Activated T-cell treated with anti-CD3 and anti-CD28 coated beads, Interleukin-2, amount 50 U/mL, for 72 hours (primary cell): Measurements from ENCODE around the gene CTNNA3. TPM values are rescaled to one million over a fixed set of nuclear protein-coding genes. Genes with fewer than 3 reads are reported as not detected.

Experiments used
- ATAC-seq, 2 donors: fragments of 150-1000 bp; cut with Tn5 transposase; replicated peaks in 1 of 2; 2 replicates each; pipeline ENCODE4 v1.10.0; 2021; ENCODE audit warnings: moderate library complexity in 2 of 2, mild to moderate bottlenecking in 1 of 2
- DNase-seq, 2 donors: peaks; one replicate each; pipeline ENCODE4 v3.0.0; 2021 to 2022; ENCODE audit warnings: mixed read lengths in 1 of 2
- H3K27ac Mint-ChIP-seq: one replicate; pipeline ENCODE4 v1.8.0; 2022; ENCODE audit warnings: mild to moderate bottlenecking, moderate library complexity, mixed read lengths
- H3K27me3 Mint-ChIP-seq: one replicate; pipeline ENCODE4 v1.8.0; 2022; ENCODE audit warnings: low read depth, mixed read lengths
- H3K36me3 Mint-ChIP-seq, 2 donors: one replicate each; pipeline ENCODE4 v1.8.0; 2022; ENCODE audit warnings: mixed read lengths in 2 of 2, mild to moderate bottlenecking in 1 of 2; ENCODE audit not compliant: insufficient read depth in 2 of 2
- H3K4me1 Mint-ChIP-seq: one replicate; pipeline ENCODE4 v1.8.0; 2022; ENCODE audit warnings: low read depth, mixed read lengths
- H3K4me3 Mint-ChIP-seq, 2 donors: one replicate each; pipeline ENCODE4 v1.8.0; 2022; ENCODE audit warnings: mild to moderate bottlenecking in 2 of 2, mixed read lengths in 2 of 2, moderate library complexity in 2 of 2
- H3K9me3 Mint-ChIP-seq, 2 donors: one replicate each; pipeline ENCODE4 v1.8.0; 2022; ENCODE audit warnings: mixed read lengths in 2 of 2
- total RNA-seq, 2 donors: library from RNA; stranded (reverse); gene quantifications; one replicate each; pipeline ENCODE4 v1.2.3, GENCODE V29; 2022

CTNNA3 gene
- total RNA-seq, 2 donors from 2014 or later, result 0.25 to 0.74 TPM

DNA sequence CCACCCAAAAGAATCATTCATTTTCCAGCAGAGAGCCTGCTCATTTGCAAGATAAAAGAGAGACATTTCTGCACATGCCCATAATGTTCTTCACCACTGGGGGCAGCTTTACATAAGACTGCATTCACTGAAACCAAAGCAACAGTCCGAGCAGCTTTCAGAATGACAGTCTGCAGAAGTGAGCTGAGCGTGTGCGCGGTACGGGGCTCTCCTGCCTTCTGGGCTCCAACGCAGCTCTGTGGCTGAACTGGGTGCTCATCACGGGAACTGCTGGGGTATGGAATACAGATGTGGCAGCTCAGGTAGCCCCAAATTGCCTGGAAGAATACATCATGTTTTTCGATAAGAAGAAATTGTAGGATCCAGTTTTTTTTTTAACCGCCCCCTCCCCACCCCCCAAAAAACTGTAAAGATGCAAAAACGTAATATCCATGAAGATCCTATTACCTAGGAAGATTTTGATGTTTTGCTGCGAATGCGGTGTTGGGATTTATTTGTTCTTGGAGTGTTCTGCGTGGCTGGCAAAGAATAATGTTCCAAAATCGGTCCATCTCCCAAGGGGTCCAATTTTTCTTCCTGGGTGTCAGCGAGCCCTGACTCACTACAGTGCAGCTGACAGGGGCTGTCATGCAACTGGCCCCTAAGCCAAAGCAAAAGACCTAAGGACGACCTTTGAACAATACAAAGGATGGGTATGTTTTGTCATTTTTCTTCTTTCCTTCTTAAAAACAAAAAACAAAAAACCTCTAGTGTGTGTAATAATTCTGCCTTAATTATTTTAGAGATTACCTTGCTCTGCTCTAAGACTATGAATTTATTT lies 769.9 kb downstream of the CTNNA3 start, which contains the start of gene LRRTM3:
Gene LRRTM3 (plus strand): TSS at position 141 of the 820 bp plus-strand sequence.
- H3K4me3 Mint-ChIP-seq, result no peak within 1 kb of the TSS
- no peaks in the 10 kb centered on the region for H3K4me1 Mint-ChIP-seq
- no peak within 1 kb of the TSS for H3K27ac Mint-ChIP-seq
- ATAC-seq (peak; percentile 87 to 94), DNase-seq (peak; percentile 18 to 34)
- H3K9me3 Mint-ChIP-seq, result no peaks in the 10 kb centered on the region
- H3K36me3 Mint-ChIP-seq, result no peaks in the 10 kb centered on the region
- H3K27me3 Mint-ChIP-seq, result peaks cover 42% of the 10 kb centered on the region

DNA sequence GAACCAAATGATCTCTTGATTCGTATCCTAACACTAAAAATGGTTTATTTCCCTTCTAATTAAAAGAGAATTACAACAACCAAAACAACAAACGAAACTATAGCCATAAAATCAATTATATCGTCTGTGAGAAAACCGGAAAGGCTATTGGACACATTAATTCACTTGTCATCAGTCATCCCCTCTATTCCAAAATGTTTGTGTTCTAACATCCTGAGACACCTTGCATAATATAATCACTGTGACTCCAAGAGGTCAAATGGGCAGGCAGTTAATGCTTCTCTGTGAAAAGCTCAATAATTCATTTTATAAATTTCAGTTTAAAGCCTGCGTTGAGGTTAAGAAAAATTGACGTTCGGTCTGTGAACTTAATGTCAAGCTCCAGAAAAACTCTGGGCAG lies 770.6 kb downstream of the CTNNA3 start:
- no peak for ATAC-seq
- no peaks in the 10 kb centered on the region for H3K4me1 Mint-ChIP-seq
- no peak overlapping the region for H3K4me3 Mint-ChIP-seq
- H3K27me3 Mint-ChIP-seq, result peaks cover 42% of the 10 kb centered on the region
- no peak for DNase-seq
- no peaks in the 10 kb centered on the region for H3K36me3 Mint-ChIP-seq
- H3K27ac Mint-ChIP-seq, result no peak overlapping the region
- H3K9me3 Mint-ChIP-seq, result peaks cover 0 to 2% of the 10 kb centered on the region in 2 donors

DNA sequence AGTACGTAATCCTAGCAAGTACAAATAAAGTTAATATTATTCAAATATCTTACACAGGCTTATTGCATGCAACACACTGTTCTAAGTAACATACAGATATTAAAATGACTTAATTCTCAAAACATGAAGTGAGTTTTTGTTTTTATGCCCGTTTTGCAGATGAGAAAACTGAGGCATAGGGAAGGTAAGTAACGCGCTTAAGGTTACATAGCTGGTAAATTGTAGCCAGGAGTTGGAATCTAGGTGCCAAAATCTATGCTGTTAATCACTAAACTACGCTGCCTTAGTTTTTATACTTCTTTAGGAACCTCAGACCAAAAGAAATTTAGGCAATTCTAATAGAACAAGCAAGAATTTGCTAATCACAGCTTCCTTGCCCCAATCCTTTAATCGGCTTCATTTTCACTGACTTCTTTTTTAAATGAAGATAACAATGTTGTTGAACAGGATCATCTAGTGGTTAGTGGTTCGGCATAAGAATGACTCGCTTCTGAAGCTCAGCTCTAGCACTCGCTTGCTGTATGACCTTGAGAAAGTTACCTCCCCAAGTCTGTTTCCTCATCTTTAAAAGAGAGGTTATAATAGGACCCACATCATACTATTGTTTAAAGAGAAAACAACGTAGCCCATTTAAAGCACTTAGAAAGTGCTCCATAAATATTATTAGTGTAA lies 771.2 kb downstream of the CTNNA3 start:
- no peaks in the 10 kb centered on the region for H3K36me3 Mint-ChIP-seq
- no peak for ATAC-seq
- H3K27me3 Mint-ChIP-seq, result peaks cover 40% of the 10 kb centered on the region
- H3K4me1 Mint-ChIP-seq, result no peaks in the 10 kb centered on the region
- H3K9me3 Mint-ChIP-seq, result peaks cover 0 to 2% of the 10 kb centered on the region in 2 donors
- H3K27ac Mint-ChIP-seq, result no peak overlapping the region
- DNase-seq, result no peak
- no peak overlapping the region for H3K4me3 Mint-ChIP-seq

DNA sequence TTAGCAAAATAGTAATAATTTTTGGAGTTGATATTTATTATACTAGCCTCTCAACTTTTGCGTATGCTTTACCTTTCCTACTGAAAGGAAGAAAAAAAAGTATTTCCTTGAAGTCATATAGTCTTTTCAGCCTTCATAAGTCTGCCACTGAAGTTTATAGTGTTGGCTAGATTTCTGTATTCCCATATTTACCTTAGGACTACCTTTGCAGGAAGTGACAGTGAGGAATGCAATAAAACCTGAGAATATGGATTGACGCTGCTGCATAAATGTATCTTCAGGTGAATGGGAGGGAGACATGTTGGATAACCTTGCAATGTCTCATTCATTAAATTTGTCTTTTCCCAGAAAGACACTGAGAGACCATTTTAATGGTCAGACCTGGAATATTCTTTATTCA lies 776.7 kb downstream of the CTNNA3 start:
- H3K36me3 Mint-ChIP-seq, result no peaks in the 10 kb centered on the region
- H3K27ac Mint-ChIP-seq, result no peak overlapping the region
- no peak for ATAC-seq
- no peak for DNase-seq
- H3K4me1 Mint-ChIP-seq, result no peaks in the 10 kb centered on the region
- no peaks in the 10 kb centered on the region for H3K27me3 Mint-ChIP-seq
- H3K9me3 Mint-ChIP-seq, result peaks cover 0 to 2% of the 10 kb centered on the region in 2 donors
- no peak overlapping the region for H3K4me3 Mint-ChIP-seq

DNA sequence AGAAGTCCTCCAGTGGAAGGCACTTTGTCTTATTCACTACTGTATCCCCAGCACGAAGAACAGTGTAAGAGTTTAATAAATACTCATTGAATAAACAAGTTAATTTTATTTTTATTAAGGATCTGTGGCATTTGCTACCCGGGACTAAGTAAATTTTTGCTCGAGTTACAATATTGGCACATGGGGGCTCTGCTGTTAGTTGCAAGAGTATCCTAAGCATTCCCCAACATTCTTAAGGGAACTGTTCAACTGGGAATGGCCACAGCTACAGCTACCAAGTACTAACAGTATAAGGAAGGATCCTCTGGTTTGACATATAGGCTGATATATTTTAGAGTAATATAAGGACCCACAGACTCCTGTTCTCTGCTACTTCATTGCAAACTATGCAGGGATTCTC lies 778.9 kb downstream of the CTNNA3 start:
- H3K4me1 Mint-ChIP-seq, result no peaks in the 10 kb centered on the region
- no peak overlapping the region for H3K4me3 Mint-ChIP-seq
- ATAC-seq (no peak), DNase-seq (no peak)
- H3K27me3 Mint-ChIP-seq, result no peaks in the 10 kb centered on the region
- peaks cover 2% of the 10 kb centered on the region in 2 donors for H3K9me3 Mint-ChIP-seq
- H3K36me3 Mint-ChIP-seq, result no peaks in the 10 kb centered on the region
- H3K27ac Mint-ChIP-seq, result no peak overlapping the region

DNA sequence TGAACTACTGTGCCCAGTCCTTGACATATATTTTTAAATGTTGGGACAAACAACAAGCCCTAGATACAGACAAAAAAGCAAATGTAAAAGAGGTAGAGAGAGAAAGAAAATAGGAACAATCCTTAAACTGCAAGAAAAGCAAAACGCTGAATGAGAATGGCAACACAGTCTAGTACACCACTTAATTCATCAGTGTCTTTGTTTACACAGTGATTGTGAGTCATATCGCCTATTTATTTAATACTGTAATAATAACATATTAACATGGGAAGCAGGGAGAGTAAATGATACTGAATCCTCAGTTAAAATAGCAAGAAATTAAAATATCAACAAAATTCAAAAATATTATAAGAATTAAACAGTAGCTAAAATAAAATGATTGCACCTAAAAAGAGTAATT lies 780.0 kb downstream of the CTNNA3 start:
- Mint-ChIP-seq H3K27ac (no peak overlapping the region), H3K27me3 (no peaks in the 10 kb centered on the region), H3K4me1 (no peaks in the 10 kb centered on the region), H3K4me3 (no peak overlapping the region), H3K9me3 (peaks cover 2% of the 10 kb centered on the region in 2 donors), H3K36me3 (no peaks in the 10 kb centered on the region)
- DNase-seq (no peak), ATAC-seq (no peak)

DNA sequence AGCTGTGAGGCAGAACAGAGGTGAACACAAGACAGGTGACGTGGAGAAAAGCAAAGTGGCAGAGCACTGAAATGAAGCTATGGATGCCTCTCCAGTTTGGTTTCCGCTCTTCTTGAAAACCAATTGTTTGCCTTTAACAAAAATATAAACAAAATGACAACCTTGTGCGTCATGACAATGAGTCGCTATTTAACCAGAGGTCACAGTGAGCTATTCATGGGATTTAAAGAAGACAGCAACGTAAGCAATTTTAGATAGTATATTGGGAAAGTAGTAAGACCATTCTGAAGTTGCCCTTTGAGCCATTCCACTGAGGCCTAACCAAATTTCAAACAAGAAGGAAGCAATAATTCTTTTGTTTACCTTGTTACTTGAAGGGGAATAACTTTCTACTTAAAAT lies 785.3 kb downstream of the CTNNA3 start:
- Mint-ChIP-seq H3K27ac (no peak overlapping the region), H3K4me3 (no peak overlapping the region), H3K9me3 (peaks cover 0 to 2% of the 10 kb centered on the region in 2 donors), H3K36me3 (no peaks in the 10 kb centered on the region), H3K4me1 (no peaks in the 10 kb centered on the region), H3K27me3 (no peaks in the 10 kb centered on the region)
- ATAC-seq, result no peak
- DNase-seq, result no peak

DNA sequence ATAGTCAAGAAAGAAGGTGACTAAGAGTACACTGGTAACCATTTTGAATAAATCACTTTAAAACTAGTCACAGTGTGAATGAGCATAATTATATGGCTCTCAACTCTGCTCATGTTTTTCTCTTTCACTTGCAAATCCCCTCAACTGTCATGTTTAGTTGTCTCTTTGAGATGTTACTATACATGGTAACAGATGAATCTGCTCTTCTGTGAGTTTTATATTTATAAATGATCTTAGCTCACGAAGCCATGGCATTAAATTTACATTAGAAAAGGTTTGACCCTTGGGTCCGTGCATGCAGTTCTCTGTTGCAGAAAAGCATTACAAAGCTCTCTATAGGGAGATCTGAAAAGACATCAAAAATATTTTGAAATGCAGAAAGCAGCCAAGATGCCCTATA lies 803.1 kb downstream of the CTNNA3 start:
- peaks cover 2 to 5% of the 10 kb centered on the region in 2 donors for H3K9me3 Mint-ChIP-seq
- H3K27me3 Mint-ChIP-seq, result no peaks in the 10 kb centered on the region
- DNase-seq (no peak), ATAC-seq (no peak)
- H3K4me3 Mint-ChIP-seq, result no peak overlapping the region
- H3K27ac Mint-ChIP-seq, result no peak overlapping the region
- H3K4me1 Mint-ChIP-seq, result no peaks in the 10 kb centered on the region
- no peaks in the 10 kb centered on the region for H3K36me3 Mint-ChIP-seq

DNA sequence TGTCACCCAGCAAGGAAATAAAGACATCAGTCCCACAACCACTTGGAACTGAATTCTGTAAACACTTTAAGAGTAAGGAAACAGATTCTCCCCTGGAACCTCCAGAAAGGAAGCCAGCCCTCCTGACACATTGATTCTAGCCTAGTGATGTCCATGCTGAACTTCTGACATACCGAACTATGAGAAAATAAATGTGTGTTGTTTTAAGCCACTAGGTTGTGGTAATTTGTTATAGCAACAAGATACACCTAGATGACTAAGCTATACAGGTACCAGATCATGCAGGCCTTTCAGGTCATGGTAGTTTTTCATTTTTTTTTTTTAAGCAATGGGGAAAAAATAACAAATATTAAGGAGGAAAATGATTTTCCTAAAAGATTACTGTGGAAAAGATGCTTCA lies 807.8 kb downstream of the CTNNA3 start:
- no peak overlapping the region for H3K27ac Mint-ChIP-seq
- peaks cover 4 to 10% of the 10 kb centered on the region in 2 donors for H3K9me3 Mint-ChIP-seq
- no peaks in the 10 kb centered on the region for H3K27me3 Mint-ChIP-seq
- no peaks in the 10 kb centered on the region for H3K36me3 Mint-ChIP-seq
- H3K4me3 Mint-ChIP-seq, result no peak overlapping the region
- DNase-seq (no peak), ATAC-seq (no peak)
- no peaks in the 10 kb centered on the region for H3K4me1 Mint-ChIP-seq

DNA sequence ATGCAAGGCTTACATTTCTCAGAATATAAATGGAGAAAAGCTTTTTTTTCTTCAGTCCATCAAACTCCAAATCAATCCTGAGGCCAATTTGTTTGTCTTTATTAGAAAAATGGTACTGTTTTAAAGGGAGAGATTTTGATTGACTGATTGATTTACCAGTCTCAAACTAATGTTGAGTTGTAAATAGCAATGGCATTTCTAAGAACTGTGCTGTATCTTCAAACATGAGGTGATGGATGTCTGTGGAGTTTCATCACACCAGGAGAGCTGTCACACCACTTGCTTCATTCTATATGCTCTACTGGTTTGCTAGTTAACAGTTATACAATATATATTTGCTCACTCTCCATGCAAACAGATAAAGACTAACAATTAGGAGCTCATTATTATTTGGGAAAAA lies 809.1 kb downstream of the CTNNA3 start:
- Mint-ChIP-seq H3K4me1 (no peaks in the 10 kb centered on the region), H3K27ac (no peak overlapping the region), H3K36me3 (no peaks in the 10 kb centered on the region), H3K9me3 (peaks cover 4 to 10% of the 10 kb centered on the region in 2 donors), H3K27me3 (no peaks in the 10 kb centered on the region), H3K4me3 (no peak overlapping the region)
- DNase-seq (no peak), ATAC-seq (no peak)

DNA sequence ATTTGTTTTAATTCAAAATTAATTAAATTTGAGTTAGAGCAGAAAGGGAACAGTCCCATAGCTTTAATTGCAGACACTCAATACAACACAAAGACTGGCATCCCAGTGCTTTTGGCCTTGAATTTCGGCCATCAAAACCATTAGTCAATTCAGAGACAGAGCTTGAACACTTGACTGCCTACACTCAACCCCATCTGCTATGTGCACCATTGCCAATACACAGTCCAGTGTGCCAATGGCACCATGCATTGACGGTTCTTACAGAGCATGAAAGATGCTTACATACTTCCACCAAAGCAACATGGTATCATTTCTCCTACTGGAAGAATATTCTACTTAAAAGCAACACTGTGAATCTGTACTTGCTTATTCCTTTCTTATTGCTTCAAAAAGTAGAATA lies 813.7 kb downstream of the CTNNA3 start:
- ATAC-seq, result no peak
- Mint-ChIP-seq H3K4me3 (no peak overlapping the region), H3K36me3 (no peaks in the 10 kb centered on the region), H3K9me3 (peaks cover 3 to 8% of the 10 kb centered on the region in 2 donors), H3K27me3 (no peaks in the 10 kb centered on the region), H3K27ac (no peak overlapping the region), H3K4me1 (no peaks in the 10 kb centered on the region)
- no peak for DNase-seq

DNA sequence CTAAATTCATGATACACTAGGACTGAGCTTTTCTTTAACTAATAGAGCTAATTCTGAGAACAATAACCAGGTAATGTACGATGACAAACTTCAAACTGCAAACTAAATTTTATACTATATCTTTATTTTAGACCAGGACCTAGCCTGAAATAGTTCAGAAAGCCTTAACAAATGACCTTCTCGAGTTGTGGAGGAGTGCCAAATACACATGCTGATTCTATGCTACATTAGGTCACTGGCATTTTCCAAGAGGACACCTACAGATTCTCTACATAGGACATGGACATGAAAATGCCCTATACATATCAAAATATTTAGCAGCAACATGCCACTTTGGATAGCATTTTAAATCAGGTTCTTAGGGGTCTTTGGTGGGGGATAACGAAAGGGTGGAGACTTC lies 814.2 kb downstream of the CTNNA3 start:
- Mint-ChIP-seq H3K4me3 (no peak overlapping the region), H3K36me3 (no peaks in the 10 kb centered on the region), H3K27ac (no peak overlapping the region), H3K4me1 (no peaks in the 10 kb centered on the region), H3K9me3 (peaks cover 3 to 8% of the 10 kb centered on the region in 2 donors), H3K27me3 (no peaks in the 10 kb centered on the region)
- ATAC-seq (no peak), DNase-seq (no peak)

DNA sequence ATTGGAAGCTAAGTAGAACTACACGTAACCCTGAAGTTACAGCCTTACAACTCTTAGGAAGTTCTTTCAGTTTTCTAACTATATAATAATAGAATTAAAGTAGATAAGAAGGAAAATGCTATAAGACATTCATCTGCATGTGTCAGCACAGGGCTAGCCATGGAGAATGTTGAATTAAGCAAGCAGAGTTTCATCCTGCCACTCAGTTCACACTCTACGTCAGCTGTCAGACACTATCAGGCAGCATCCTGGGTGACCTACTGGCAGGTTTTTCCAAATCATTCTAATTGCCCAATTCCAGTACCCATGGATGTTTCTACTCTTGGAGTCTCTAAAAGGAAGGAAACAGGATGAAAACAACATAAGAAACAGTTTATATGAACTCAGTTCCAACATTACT lies 815.2 kb downstream of the CTNNA3 start:
- H3K36me3 Mint-ChIP-seq, result no peaks in the 10 kb centered on the region
- H3K4me1 Mint-ChIP-seq, result no peaks in the 10 kb centered on the region
- DNase-seq, result no peak
- no peaks in the 10 kb centered on the region for H3K27me3 Mint-ChIP-seq
- peaks cover 3 to 5% of the 10 kb centered on the region in 2 donors for H3K9me3 Mint-ChIP-seq
- ATAC-seq, result no peak
- no peak overlapping the region for H3K27ac Mint-ChIP-seq
- no peak overlapping the region for H3K4me3 Mint-ChIP-seq
